CD14-positive monocyte (primary cell): Measurements from ENCODE around the gene AEBP1. TPM values are rescaled to one million over a fixed set of nuclear protein-coding genes. Genes with fewer than 3 reads are reported as not detected.
A peak's percentile ranks its signal among the peaks of the same experiment; 100 is the strongest.

Source experiments
- DNase-seq, 3 donors: peaks; one replicate each; pipeline ENCODE4 v3.0.0-alpha.2; 2011 to 2022
- H2AFZ ChIP-seq: 2 replicates; pipeline ENCODE4 v1.6.0; 2012; ENCODE audit warnings: mild to moderate bottlenecking, low read depth, low read length, inconsistent platforms; ENCODE audit not compliant: insufficient read depth, poor library complexity, severe bottlenecking
- H3K27ac ChIP-seq, 2 donors: 1 replicate in 1 of 2; 2 replicates in 1 of 2; pipeline ENCODE4 v1.5.1; 2012 to 2013; ENCODE audit warnings: low read length in 2 of 2, control low read depth in 1 of 2, inconsistent platforms in 1 of 2, low read depth in 1 of 2, mild to moderate bottlenecking in 1 of 2
- H3K27me3 ChIP-seq, 2 donors: one replicate each; pipeline versions ENCODE4 v1.6.0 to v1.6.1; 2011 to 2013; ENCODE audit warnings: low read length in 2 of 2; ENCODE audit not compliant: control insufficient read depth in 2 of 2, insufficient read depth in 2 of 2
- H3K36me3 ChIP-seq, 2 donors: replicated peaks in 1 of 2; 1 replicate in 1 of 2; 2 replicates in 1 of 2; pipeline versions ENCODE4 v1.5.1 to v1.6.1; 2012 to 2013; ENCODE audit warnings: low read length in 2 of 2, control low read depth in 1 of 2, inconsistent platforms in 1 of 2, mild to moderate bottlenecking in 1 of 2; ENCODE audit not compliant: insufficient read depth in 2 of 2, control insufficient read depth in 1 of 2
- H3K4me1 ChIP-seq, 2 donors: 1 replicate in 1 of 2; 2 replicates in 1 of 2; pipeline versions ENCODE4 v1.5.1 to v1.6.1; 2012 to 2013; ENCODE audit warnings: low read length in 2 of 2, control low read depth in 1 of 2, inconsistent platforms in 1 of 2, mild to moderate bottlenecking in 1 of 2, moderate library complexity in 1 of 2; ENCODE audit not compliant: insufficient read depth in 2 of 2, control insufficient read depth in 1 of 2
- H3K4me2 ChIP-seq: replicated peaks from 2 replicates; pipeline ENCODE3; 2012; ENCODE audit warnings: low read length, moderate library complexity, mild to moderate bottlenecking; ENCODE audit not compliant: poor library complexity, severe bottlenecking; ENCODE audit errors: extremely low read depth
- H3K4me3 ChIP-seq, 3 experiments: fragments of 200-600 bp in 1 of 3; sonication (generic) in 1 of 3; replicated peaks in 1 of 3; 1 replicate in 2 of 3; 2 replicates in 1 of 3; pipeline ENCODE4 v1.5.1; 2011 to 2013; ENCODE audit warnings: low read length in 3 of 3, mild to moderate bottlenecking in 3 of 3, control low read depth in 2 of 3, low read depth in 2 of 3, inconsistent platforms in 1 of 3, moderate library complexity in 1 of 3
- H3K79me2 ChIP-seq: 2 replicates; pipeline ENCODE4 v1.6.0; 2012; ENCODE audit warnings: mild to moderate bottlenecking, control low read depth, inconsistent platforms, low read length, moderate library complexity; ENCODE audit not compliant: insufficient read depth
- H3K9ac ChIP-seq: 2 replicates; pipeline ENCODE4 v1.6.0; 2017; ENCODE audit warnings: low read length, mild to moderate bottlenecking; ENCODE audit not compliant: insufficient read depth, poor library complexity, severe bottlenecking
- H3K9me3 ChIP-seq, 2 donors: replicated peaks in 1 of 2; 1 replicate in 1 of 2; 2 replicates in 1 of 2; pipeline versions ENCODE4 v1.5.1 to v1.6.1; 2012 to 2013; ENCODE audit warnings: low read length in 2 of 2, control low read depth in 1 of 2; ENCODE audit not compliant: control insufficient read depth in 1 of 2, insufficient read depth in 1 of 2
- H4K20me1 ChIP-seq: 2 replicates; pipeline ENCODE4 v1.6.0; 2012; ENCODE audit warnings: mild to moderate bottlenecking, low read length, control low read depth, moderate library complexity; ENCODE audit not compliant: insufficient read depth
- H3K27ac Mint-ChIP-seq, 7 donors: one replicate each; pipeline ENCODE4 v1.8.0; 2020; ENCODE audit warnings: mild to moderate bottlenecking in 7 of 7, mixed read lengths in 7 of 7, moderate library complexity in 6 of 7, inconsistent platforms in 2 of 7
- H3K27me3 Mint-ChIP-seq, 3 donors: one replicate each; pipeline ENCODE4 v1.8.0; 2021 to 2022; ENCODE audit warnings: low read depth in 3 of 3, mild to moderate bottlenecking in 3 of 3, mixed read lengths in 3 of 3, moderate library complexity in 3 of 3, inconsistent platforms in 1 of 3
- H3K36me3 Mint-ChIP-seq, 2 donors: one replicate each; pipeline ENCODE4 v1.8.0; 2020; ENCODE audit warnings: mixed read lengths in 2 of 2, inconsistent platforms in 1 of 2, mild to moderate bottlenecking in 1 of 2
- H3K4me1 Mint-ChIP-seq: one replicate; pipeline ENCODE4 v1.8.0; 2020; ENCODE audit warnings: mild to moderate bottlenecking, mixed read lengths
- H3K4me3 Mint-ChIP-seq, 2 donors: one replicate each; pipeline ENCODE4 v1.8.0; 2020; ENCODE audit warnings: mild to moderate bottlenecking in 2 of 2, mixed read lengths in 2 of 2, moderate library complexity in 1 of 2
- H3K9me3 Mint-ChIP-seq, 7 donors: one replicate each; pipeline ENCODE4 v1.8.0; 2020 to 2022; ENCODE audit warnings: mixed read lengths in 7 of 7, mild to moderate bottlenecking in 6 of 7, moderate library complexity in 6 of 7, inconsistent platforms in 2 of 7
- CTCF ChIP-seq: fragments of 200-600 bp; IDR thresholded peaks from one replicate; pipeline ENCODE4 v1.8.0; 2022; ENCODE audit warnings: antibody characterized with exemption, mild to moderate bottlenecking
- WGBS: methylation state at CpG from one replicate; pipeline ENCODE4 v1.1.5; 2013; ENCODE audit warnings: missing lambda C conversion rate; ENCODE audit not compliant: insufficient coverage; 5-methylcytosine and 5-hydroxymethylcytosine counted together
- intact Hi-C, 2 donors: fragments of 100-400 bp; cut with micrococcal nuclease; formaldehyde crosslinking; loops; one replicate each; pipeline versions ENCODE4 v1.15.0 to v1.15.1; 2023
- polyA plus RNA-seq, 3 donors: library from polyadenylated mRNA; depleted of rRNA in 1 of 3; unstranded in 2 of 3; stranded (reverse) in 1 of 3; fragments of 300-500 nt in 2 of 3; fragments of >200 nt in 1 of 3; fragmentation: Illumina TruSeq in 2 of 3; gene quantifications; 1 replicate in 2 of 3; 2 replicates in 1 of 3; pipeline ENCODE4 v1.2.3, GENCODE V29; 2012 to 2021

AEBP1 gene
- polyA plus RNA-seq, 3 donors = 0.08 TPM; not detected in 2

- Histone ChIP-seq H3K4me2 (no peak overlapping the region), H3K4me3 (no peak overlapping the region), H3K79me2 (peaks cover 23% of the 10 kb centered on the region), H4K20me1 (peaks cover 6% of the 10 kb centered on the region), H2AFZ (no peak overlapping the region), H3K4me1 (peaks cover 32 to 40% of the 10 kb centered on the region in 2 donors), H3K9ac (no peak overlapping the region), H3K27me3 (no peaks in the 10 kb centered on the region), H3K9me3 (no peaks in the 10 kb centered on the region), H3K36me3 (peaks cover 60 to 65% of the 10 kb centered on the region in 2 donors), H3K27ac (peak overlapping the region in 1 of 2 donors; percentile 97)
- Mint-ChIP-seq H3K36me3 (peaks cover 64 to 77% of the 10 kb centered on the region in 2 donors), H3K27ac (peak overlapping the region in 5 of 7 donors; percentile 52 to 99 (median 78)), H3K9me3 (peaks cover 0 to 2% (median 0%) of the 10 kb centered on the region in 7 donors), H3K27me3 (peaks cover 0 to 6% (median 0%) of the 10 kb centered on the region in 3 donors), H3K4me3 (no peak overlapping the region), H3K4me1 (peaks cover 43% of the 10 kb centered on the region)
- TF ChIP-seq CTCF = no peak
- no peak for DNase-seq
- intact Hi-C loops = no loop called here
- 86% methylated on average over 5 of the region's 5 CpGs for WGBS
These were observed 26.5 kb upstream of the AEBP1 start for GRCh38 chr7:44077681-44078091.

GRCh38 chr7:44078521-44078920 lies 25.6 kb upstream of the AEBP1 start:
- Mint-ChIP-seq H3K9me3 (no peaks in the 10 kb centered on the region), H3K4me3 (no peak overlapping the region), H3K4me1 (peaks cover 38% of the 10 kb centered on the region), H3K36me3 (peaks cover 57 to 69% of the 10 kb centered on the region in 2 donors), H3K27me3 (peaks cover 0 to 6% (median 0%) of the 10 kb centered on the region in 3 donors), H3K27ac (peak overlapping the region in 4 of 7 donors; percentile 6 to 83 (median 74))
- H3K36me3 ChIP-seq = peaks cover 54 to 59% of the 10 kb centered on the region in 2 donors
- peak overlapping the region in 1 of 2 donors; percentile 9 for H3K27ac ChIP-seq
- no peaks in the 10 kb centered on the region for H3K9me3 ChIP-seq
- H3K79me2 ChIP-seq = peaks cover 23% of the 10 kb centered on the region
- 100% methylated on average over 2 of the region's 8 CpGs for WGBS
- no peak overlapping the region for H2AFZ ChIP-seq
- no peak overlapping the region for H3K4me3 ChIP-seq
- peaks cover 28 to 31% of the 10 kb centered on the region in 2 donors for H3K4me1 ChIP-seq
- no peaks in the 10 kb centered on the region for H3K27me3 ChIP-seq
- no peak for DNase-seq
- H3K4me2 ChIP-seq = no peak overlapping the region
- TF ChIP-seq CTCF = no peak
- no peak overlapping the region for H3K9ac ChIP-seq
- no peaks in the 10 kb centered on the region for H4K20me1 ChIP-seq
- intact Hi-C loops = no loop called here
